Breast epithelium (tissue), 3 donors: ENCODE data around the gene DELE1.

Source experiments
- POLR2A ChIP-seq: fragments of 450-650 bp; IDR thresholded peaks from one replicate; pipeline ENCODE4 v1.6.1; 2016; ENCODE audit warnings: antibody characterized with exemption, mild to moderate bottlenecking, moderate library complexity
- POLR2AphosphoS5 ChIP-seq, 3 donors: sonication (generic); formaldehyde crosslinking; IDR thresholded peaks; one replicate each; pipeline ENCODE4 v1.6.1; 2017; ENCODE audit warnings: antibody characterized with exemption in 3 of 3
- TF ChIP-seq, protein P1 (sequence below), 3 donors: fragments of 450-650 bp; IDR thresholded peaks; one replicate each; pipeline ENCODE4 v1.5.1; 2016 to 2017; ENCODE audit warnings: antibody characterized with exemption in 3 of 3, mild to moderate bottlenecking in 3 of 3, moderate library complexity in 3 of 3

DNA sequence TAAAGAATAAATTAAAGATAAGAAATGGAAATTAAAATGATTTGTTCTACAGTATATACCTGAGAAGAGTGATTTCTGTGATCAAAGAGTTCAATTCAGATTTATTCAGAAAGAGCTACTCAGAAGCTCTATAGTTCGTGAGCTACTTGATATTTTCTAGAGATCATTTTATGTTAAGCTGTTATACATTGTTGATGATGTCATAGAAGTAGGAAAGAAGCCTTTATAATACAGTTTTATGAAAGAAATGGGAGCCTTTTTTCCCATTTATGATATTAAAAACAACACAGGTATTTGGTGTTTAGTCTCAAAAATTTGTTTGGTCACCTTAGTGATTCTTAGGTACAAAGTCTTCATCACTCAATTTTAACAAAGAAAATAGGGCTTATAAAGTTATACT, 66.0 kb downstream of the DELE1 start:
- TF ChIP-seq, protein P1, sequence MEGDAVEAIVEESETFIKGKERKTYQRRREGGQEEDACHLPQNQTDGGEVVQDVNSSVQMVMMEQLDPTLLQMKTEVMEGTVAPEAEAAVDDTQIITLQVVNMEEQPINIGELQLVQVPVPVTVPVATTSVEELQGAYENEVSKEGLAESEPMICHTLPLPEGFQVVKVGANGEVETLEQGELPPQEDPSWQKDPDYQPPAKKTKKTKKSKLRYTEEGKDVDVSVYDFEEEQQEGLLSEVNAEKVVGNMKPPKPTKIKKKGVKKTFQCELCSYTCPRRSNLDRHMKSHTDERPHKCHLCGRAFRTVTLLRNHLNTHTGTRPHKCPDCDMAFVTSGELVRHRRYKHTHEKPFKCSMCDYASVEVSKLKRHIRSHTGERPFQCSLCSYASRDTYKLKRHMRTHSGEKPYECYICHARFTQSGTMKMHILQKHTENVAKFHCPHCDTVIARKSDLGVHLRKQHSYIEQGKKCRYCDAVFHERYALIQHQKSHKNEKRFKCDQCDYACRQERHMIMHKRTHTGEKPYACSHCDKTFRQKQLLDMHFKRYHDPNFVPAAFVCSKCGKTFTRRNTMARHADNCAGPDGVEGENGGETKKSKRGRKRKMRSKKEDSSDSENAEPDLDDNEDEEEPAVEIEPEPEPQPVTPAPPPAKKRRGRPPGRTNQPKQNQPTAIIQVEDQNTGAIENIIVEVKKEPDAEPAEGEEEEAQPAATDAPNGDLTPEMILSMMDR (IDR thresholded peaks at IDR 0.05): no peak
- no peak for TF ChIP-seq POLR2AphosphoS5 (IDR thresholded peaks at IDR 0.05)
- no peak for TF ChIP-seq POLR2A
